Activated T-helper 17 cell treated with anti-CD3 and anti-CD28 coated beads, Interleukin-2, amount 50 U/mL, for 72 hours (primary cell): ENCODE results near the gene GCFC2. TPM values are rescaled to one million over a fixed set of nuclear protein-coding genes. Genes with fewer than 3 reads are reported as not detected.
A peak's percentile ranks its signal among the peaks of the same experiment; 100 is the strongest.

ENCODE experiments used
- ATAC-seq: fragments of 150-1000 bp; cut with Tn5 transposase; replicated peaks from 2 replicates; pipeline ENCODE4 v1.10.0; 2021; ENCODE audit warnings: mild to moderate bottlenecking, moderate library complexity
- H3K27ac Mint-ChIP-seq: one replicate; pipeline ENCODE4 v1.8.0; 2022; ENCODE audit warnings: mixed read lengths
- H3K27me3 Mint-ChIP-seq: one replicate; pipeline ENCODE4 v1.8.0; 2022; ENCODE audit warnings: mixed read lengths
- H3K36me3 Mint-ChIP-seq: one replicate; pipeline ENCODE4 v1.8.0; 2022; ENCODE audit warnings: low read depth, mild to moderate bottlenecking, mixed read lengths
- H3K4me1 Mint-ChIP-seq: one replicate; pipeline ENCODE4 v1.8.0; 2022; ENCODE audit warnings: mixed read lengths
- H3K4me3 Mint-ChIP-seq: one replicate; pipeline ENCODE4 v1.8.0; 2022; ENCODE audit warnings: mild to moderate bottlenecking, mixed read lengths
- H3K9me3 Mint-ChIP-seq: one replicate; pipeline ENCODE4 v1.8.0; 2022; ENCODE audit warnings: mixed read lengths
- total RNA-seq, 2 donors: library from RNA; stranded (reverse); gene quantifications; one replicate each; pipeline ENCODE4 v1.2.3, GENCODE V29; 2022

GCFC2 gene
- total RNA-seq, 2 donors from 2014 or later = 15.4 to 22.5 TPM

- ATAC-seq = peak; percentile 32
- Mint-ChIP-seq H3K4me3 (no peak overlapping the region), H3K27me3 (no peaks in the 10 kb centered on the region), H3K4me1 (peaks cover 17% of the 10 kb centered on the region), H3K27ac (peak overlapping the region; percentile 19), H3K9me3 (peaks cover 17% of the 10 kb centered on the region), H3K36me3 (peaks cover 100% of the 10 kb centered on the region)
These were observed 54.9 kb downstream of the GCFC2 start for GRCh38 chr2:75655861-75656260.

GRCh38 chr2:75654012-75654411 lies 56.7 kb downstream of the GCFC2 start:
- H3K27me3 Mint-ChIP-seq = no peaks in the 10 kb centered on the region
- ATAC-seq = no peak
- H3K4me3 Mint-ChIP-seq = no peak overlapping the region
- H3K9me3 Mint-ChIP-seq = peaks cover 7% of the 10 kb centered on the region
- H3K27ac Mint-ChIP-seq = no peak overlapping the region
- peaks cover 9% of the 10 kb centered on the region for H3K4me1 Mint-ChIP-seq
- H3K36me3 Mint-ChIP-seq = peaks cover 100% of the 10 kb centered on the region

- H3K9me3 Mint-ChIP-seq = no peaks in the 10 kb centered on the region
- ATAC-seq = no peak
- peaks cover 56% of the 10 kb centered on the region for H3K36me3 Mint-ChIP-seq
- no peaks in the 10 kb centered on the region for H3K4me1 Mint-ChIP-seq
- peak overlapping the region; percentile 92 for H3K4me3 Mint-ChIP-seq
- no peaks in the 10 kb centered on the region for H3K27me3 Mint-ChIP-seq
- peak overlapping the region; percentile 92 for H3K27ac Mint-ChIP-seq
These were observed 62.9 kb downstream of the GCFC2 start for GRCh38 chr2:75647771-75648170.

GRCh38 chr2:75646583-75647425 lies 63.9 kb downstream of the GCFC2 start, which contains the start of gene MRPL19:
Gene MRPL19 (plus strand): TSS chr2:75646783. CDS start chr2:75646808, 25 bp downstream.
- peaks cover 46% of the 10 kb centered on the region for H3K36me3 Mint-ChIP-seq
- peak within 1 kb of the TSS; percentile 92 for H3K27ac Mint-ChIP-seq
- H3K4me1 Mint-ChIP-seq = no peaks in the 10 kb centered on the region
- H3K27me3 Mint-ChIP-seq = no peaks in the 10 kb centered on the region
- ATAC-seq = peak; percentile 97
- peak within 1 kb of the TSS; percentile 92 for H3K4me3 Mint-ChIP-seq
- no peaks in the 10 kb centered on the region for H3K9me3 Mint-ChIP-seq

- Mint-ChIP-seq H3K4me3 (peak overlapping the region; percentile 92), H3K36me3 (peaks cover 40% of the 10 kb centered on the region), H3K9me3 (no peaks in the 10 kb centered on the region), H3K27me3 (no peaks in the 10 kb centered on the region), H3K4me1 (no peaks in the 10 kb centered on the region), H3K27ac (peak overlapping the region; percentile 92)
- peak; percentile 13 for ATAC-seq
These were observed 64.6 kb downstream of the GCFC2 start for GRCh38 chr2:75646090-75646582.

- ATAC-seq = no peak
- peak overlapping the region; percentile 92 for H3K27ac Mint-ChIP-seq
- H3K4me3 Mint-ChIP-seq = peak overlapping the region; percentile 92
- peaks cover 35% of the 10 kb centered on the region for H3K36me3 Mint-ChIP-seq
- H3K4me1 Mint-ChIP-seq = no peaks in the 10 kb centered on the region
- H3K27me3 Mint-ChIP-seq = no peaks in the 10 kb centered on the region
- no peaks in the 10 kb centered on the region for H3K9me3 Mint-ChIP-seq
These were observed 65.1 kb downstream of the GCFC2 start for GRCh38 chr2:75645643-75646042.

GRCh38 chr2:75643980-75644379 lies 66.7 kb downstream of the GCFC2 start:
- H3K27me3 Mint-ChIP-seq = peaks cover 5% of the 10 kb centered on the region
- peaks cover 18% of the 10 kb centered on the region for H3K36me3 Mint-ChIP-seq
- H3K4me1 Mint-ChIP-seq = no peaks in the 10 kb centered on the region
- ATAC-seq = no peak
- no peaks in the 10 kb centered on the region for H3K9me3 Mint-ChIP-seq
- H3K4me3 Mint-ChIP-seq = no peak overlapping the region
- H3K27ac Mint-ChIP-seq = no peak overlapping the region

- Mint-ChIP-seq H3K4me1 (no peaks in the 10 kb centered on the region), H3K27me3 (peaks cover 17% of the 10 kb centered on the region), H3K9me3 (no peaks in the 10 kb centered on the region), H3K4me3 (no peak overlapping the region), H3K36me3 (no peaks in the 10 kb centered on the region), H3K27ac (no peak overlapping the region)
- no peak for ATAC-seq
These were observed 69.1 kb downstream of the GCFC2 start for GRCh38 chr2:75641587-75641986.

- Mint-ChIP-seq H3K4me3 (no peak overlapping the region), H3K4me1 (no peaks in the 10 kb centered on the region), H3K36me3 (no peaks in the 10 kb centered on the region), H3K27me3 (peaks cover 24% of the 10 kb centered on the region), H3K27ac (no peak overlapping the region), H3K9me3 (no peaks in the 10 kb centered on the region)
- ATAC-seq = peak; percentile 89
These were observed 70.0 kb downstream of the GCFC2 start for GRCh38 chr2:75640621-75641121.

GRCh38 chr2:75637568-75637967 lies 73.1 kb downstream of the GCFC2 start:
- Mint-ChIP-seq H3K4me3 (no peak overlapping the region), H3K27me3 (peaks cover 25% of the 10 kb centered on the region), H3K4me1 (no peaks in the 10 kb centered on the region), H3K36me3 (no peaks in the 10 kb centered on the region), H3K27ac (no peak overlapping the region), H3K9me3 (no peaks in the 10 kb centered on the region)
- ATAC-seq = no peak

- no peak for ATAC-seq
- Mint-ChIP-seq H3K36me3 (no peaks in the 10 kb centered on the region), H3K9me3 (no peaks in the 10 kb centered on the region), H3K27ac (no peak overlapping the region), H3K27me3 (peaks cover 35% of the 10 kb centered on the region), H3K4me1 (no peaks in the 10 kb centered on the region), H3K4me3 (no peak overlapping the region)
These were observed 75.8 kb downstream of the GCFC2 start for GRCh38 chr2:75634945-75635344.

GRCh38 chr2:75633620-75634019 lies 77.1 kb downstream of the GCFC2 start:
- peaks cover 31% of the 10 kb centered on the region for H3K27me3 Mint-ChIP-seq
- ATAC-seq = no peak
- no peak overlapping the region for H3K4me3 Mint-ChIP-seq
- H3K27ac Mint-ChIP-seq = no peak overlapping the region
- H3K4me1 Mint-ChIP-seq = no peaks in the 10 kb centered on the region
- no peaks in the 10 kb centered on the region for H3K9me3 Mint-ChIP-seq
- H3K36me3 Mint-ChIP-seq = no peaks in the 10 kb centered on the region

- Mint-ChIP-seq H3K27ac (no peak overlapping the region), H3K36me3 (no peaks in the 10 kb centered on the region), H3K9me3 (no peaks in the 10 kb centered on the region), H3K4me1 (no peaks in the 10 kb centered on the region), H3K4me3 (no peak overlapping the region), H3K27me3 (peaks cover 29% of the 10 kb centered on the region)
- ATAC-seq = no peak
These were observed 77.9 kb downstream of the GCFC2 start for GRCh38 chr2:75632813-75633212.

- Mint-ChIP-seq H3K36me3 (no peaks in the 10 kb centered on the region), H3K9me3 (no peaks in the 10 kb centered on the region), H3K4me1 (no peaks in the 10 kb centered on the region), H3K4me3 (no peak overlapping the region), H3K27me3 (peaks cover 23% of the 10 kb centered on the region), H3K27ac (no peak overlapping the region)
- ATAC-seq = no peak
These were observed 78.5 kb downstream of the GCFC2 start for GRCh38 chr2:75632091-75632701.
